Measurements from ENCODE around the gene SPNS3.

- TF ChIP-seq, protein P1, sequence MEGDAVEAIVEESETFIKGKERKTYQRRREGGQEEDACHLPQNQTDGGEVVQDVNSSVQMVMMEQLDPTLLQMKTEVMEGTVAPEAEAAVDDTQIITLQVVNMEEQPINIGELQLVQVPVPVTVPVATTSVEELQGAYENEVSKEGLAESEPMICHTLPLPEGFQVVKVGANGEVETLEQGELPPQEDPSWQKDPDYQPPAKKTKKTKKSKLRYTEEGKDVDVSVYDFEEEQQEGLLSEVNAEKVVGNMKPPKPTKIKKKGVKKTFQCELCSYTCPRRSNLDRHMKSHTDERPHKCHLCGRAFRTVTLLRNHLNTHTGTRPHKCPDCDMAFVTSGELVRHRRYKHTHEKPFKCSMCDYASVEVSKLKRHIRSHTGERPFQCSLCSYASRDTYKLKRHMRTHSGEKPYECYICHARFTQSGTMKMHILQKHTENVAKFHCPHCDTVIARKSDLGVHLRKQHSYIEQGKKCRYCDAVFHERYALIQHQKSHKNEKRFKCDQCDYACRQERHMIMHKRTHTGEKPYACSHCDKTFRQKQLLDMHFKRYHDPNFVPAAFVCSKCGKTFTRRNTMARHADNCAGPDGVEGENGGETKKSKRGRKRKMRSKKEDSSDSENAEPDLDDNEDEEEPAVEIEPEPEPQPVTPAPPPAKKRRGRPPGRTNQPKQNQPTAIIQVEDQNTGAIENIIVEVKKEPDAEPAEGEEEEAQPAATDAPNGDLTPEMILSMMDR (conservative IDR thresholded peaks at IDR 0.05; ENCODE audit: low read length), result no peak
- no peak for TF ChIP-seq EZH2phosphoT487 (IDR thresholded peaks at IDR 0.05; ENCODE audit: borderline replicate concordance, low read depth, low read length)
These were observed 39.3 kb upstream of the SPNS3 start for GRCh38 chr17:4394208-4395110.

All from OCI-LY7 (cell line).